Activated naive CD8-positive, alpha-beta T cell (primary cell): ENCODE measurements around the gene DNHD1.

ENCODE experiments used
- H3K27ac Mint-ChIP-seq: one replicate; pipeline ENCODE4 v1.8.0; 2021; ENCODE audit warnings: mixed read lengths
- H3K27me3 Mint-ChIP-seq: one replicate; pipeline ENCODE4 v1.8.0; 2021; ENCODE audit warnings: mixed read lengths
- H3K36me3 Mint-ChIP-seq: one replicate; pipeline ENCODE4 v1.8.0; 2021; ENCODE audit warnings: mixed read lengths
- H3K4me1 Mint-ChIP-seq: one replicate; pipeline ENCODE4 v1.8.0; 2021; ENCODE audit warnings: low read depth, mixed read lengths
- H3K4me3 Mint-ChIP-seq: one replicate; pipeline ENCODE4 v1.8.0; 2021; ENCODE audit warnings: mild to moderate bottlenecking, mixed read lengths
- H3K9me3 Mint-ChIP-seq: one replicate; pipeline ENCODE4 v1.8.0; 2021; ENCODE audit warnings: low read depth, mixed read lengths

DNHD1 gene

GRCh38 chr11:6611092-6611962 is 114.2 kb downstream of the DNHD1 start:
- H3K4me3 Mint-ChIP-seq, result peak overlapping the region; percentile 97
- no peaks in the 10 kb centered on the region for H3K36me3 Mint-ChIP-seq
- peak overlapping the region; percentile 95 for H3K27ac Mint-ChIP-seq
- H3K9me3 Mint-ChIP-seq, result no peaks in the 10 kb centered on the region
- no peaks in the 10 kb centered on the region for H3K27me3 Mint-ChIP-seq
- H3K4me1 Mint-ChIP-seq, result peaks cover 47% of the 10 kb centered on the region

DNA sequence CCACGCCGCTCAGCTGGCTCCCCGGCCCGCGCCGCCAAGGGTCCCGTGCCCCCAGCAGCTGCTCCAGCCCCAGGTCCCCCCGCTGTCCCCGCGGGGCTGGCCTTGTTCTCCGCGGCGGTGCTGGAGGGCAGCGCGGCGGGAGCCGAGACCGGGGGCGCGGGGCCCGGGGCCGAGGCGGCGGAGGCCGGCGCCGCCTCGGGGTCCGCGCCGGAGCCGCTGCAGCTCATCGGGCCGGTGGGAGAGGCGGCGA is 114.8 kb downstream of the DNHD1 start:
- H3K9me3 Mint-ChIP-seq, result no peaks in the 10 kb centered on the region
- peaks cover 51% of the 10 kb centered on the region for H3K4me1 Mint-ChIP-seq
- H3K4me3 Mint-ChIP-seq, result peak overlapping the region; percentile 97
- H3K27ac Mint-ChIP-seq, result no peak overlapping the region
- H3K36me3 Mint-ChIP-seq, result no peaks in the 10 kb centered on the region
- no peaks in the 10 kb centered on the region for H3K27me3 Mint-ChIP-seq

- Mint-ChIP-seq H3K9me3 (no peaks in the 10 kb centered on the region), H3K27me3 (no peaks in the 10 kb centered on the region), H3K27ac (peak within 1 kb of the TSS; percentile 95), H3K4me3 (peak within 1 kb of the TSS; percentile 97), H3K36me3 (no peaks in the 10 kb centered on the region), H3K4me1 (peaks cover 46% of the 10 kb centered on the region)
Observed at GRCh38 chr11:6612213-6613041, 115.3 kb downstream of the DNHD1 start, which contains the start of gene TAF10. TSS of gene TAF10 (minus strand) at chr11:6612216. CDS start at chr11:6612189, 27 bp downstream.

GRCh38 chr11:6613496-6613895 is 116.4 kb downstream of the DNHD1 start:
- Mint-ChIP-seq H3K4me1 (peaks cover 35% of the 10 kb centered on the region), H3K4me3 (no peak overlapping the region), H3K9me3 (no peaks in the 10 kb centered on the region), H3K27ac (no peak overlapping the region), H3K36me3 (no peaks in the 10 kb centered on the region), H3K27me3 (no peaks in the 10 kb centered on the region)

- no peak overlapping the region for H3K4me3 Mint-ChIP-seq
- H3K27me3 Mint-ChIP-seq, result no peaks in the 10 kb centered on the region
- peaks cover 27% of the 10 kb centered on the region for H3K4me1 Mint-ChIP-seq
- H3K9me3 Mint-ChIP-seq, result no peaks in the 10 kb centered on the region
- no peaks in the 10 kb centered on the region for H3K36me3 Mint-ChIP-seq
- H3K27ac Mint-ChIP-seq, result no peak overlapping the region
Observed at GRCh38 chr11:6614446-6614845, 117.4 kb downstream of the DNHD1 start.

GRCh38 chr11:6615046-6615445 is 118.0 kb downstream of the DNHD1 start:
- Mint-ChIP-seq H3K9me3 (no peaks in the 10 kb centered on the region), H3K27ac (no peak overlapping the region), H3K4me3 (no peak overlapping the region), H3K36me3 (no peaks in the 10 kb centered on the region), H3K4me1 (peaks cover 22% of the 10 kb centered on the region), H3K27me3 (no peaks in the 10 kb centered on the region)

DNA sequence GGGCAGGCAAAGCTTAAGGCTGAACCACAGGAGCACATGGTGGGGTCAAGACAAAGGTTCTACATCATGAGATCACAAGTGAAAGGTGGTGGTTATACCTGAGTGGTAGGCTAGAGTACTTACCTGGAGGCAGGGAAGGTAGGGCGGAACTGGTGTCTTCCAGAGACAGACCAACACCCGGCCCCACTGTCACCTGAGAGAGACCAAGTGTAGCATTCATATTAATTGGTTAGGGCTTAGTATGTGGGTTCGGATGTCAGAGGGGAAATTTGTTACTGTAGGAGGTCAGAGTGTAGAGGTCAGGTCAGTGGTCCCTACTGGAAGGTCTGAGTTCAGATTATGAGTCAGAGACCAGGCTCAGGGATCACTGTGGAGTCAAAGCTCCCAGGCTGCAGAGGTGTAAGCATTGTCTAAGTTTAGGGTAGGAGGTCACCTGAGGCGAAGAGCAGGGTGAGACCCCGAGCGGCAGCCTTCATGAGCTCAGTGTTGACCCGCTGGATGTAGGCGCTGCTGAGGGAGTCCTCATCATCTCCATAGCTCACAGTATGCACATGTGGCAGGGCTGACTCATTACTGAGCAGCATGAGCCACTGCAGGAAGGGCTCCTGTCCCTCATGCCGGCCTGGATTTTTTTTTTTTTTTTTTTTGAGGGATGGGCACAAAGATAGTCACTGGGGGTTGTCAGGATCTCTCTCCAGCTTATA is 119.0 kb downstream of the DNHD1 start:
- Mint-ChIP-seq H3K4me3 (no peak overlapping the region), H3K36me3 (no peaks in the 10 kb centered on the region), H3K4me1 (peaks cover 14% of the 10 kb centered on the region), H3K27ac (peak overlapping the region; percentile 16), H3K9me3 (no peaks in the 10 kb centered on the region), H3K27me3 (no peaks in the 10 kb centered on the region)

GRCh38 chr11:6616596-6617250 is 119.6 kb downstream of the DNHD1 start:
- H3K4me1 Mint-ChIP-seq, result peaks cover 9% of the 10 kb centered on the region
- H3K4me3 Mint-ChIP-seq, result peak overlapping the region; percentile 31
- no peaks in the 10 kb centered on the region for H3K36me3 Mint-ChIP-seq
- no peaks in the 10 kb centered on the region for H3K27me3 Mint-ChIP-seq
- no peaks in the 10 kb centered on the region for H3K9me3 Mint-ChIP-seq
- H3K27ac Mint-ChIP-seq, result peak overlapping the region; percentile 16

GRCh38 chr11:6617315-6617781 is 120.3 kb downstream of the DNHD1 start:
- no peak overlapping the region for H3K27ac Mint-ChIP-seq
- H3K4me3 Mint-ChIP-seq, result no peak overlapping the region
- no peaks in the 10 kb centered on the region for H3K9me3 Mint-ChIP-seq
- H3K36me3 Mint-ChIP-seq, result no peaks in the 10 kb centered on the region
- no peaks in the 10 kb centered on the region for H3K27me3 Mint-ChIP-seq
- peaks cover 9% of the 10 kb centered on the region for H3K4me1 Mint-ChIP-seq

GRCh38 chr11:6618117-6619003 is 121.3 kb downstream of the DNHD1 start:
- Mint-ChIP-seq H3K9me3 (no peaks in the 10 kb centered on the region), H3K27me3 (no peaks in the 10 kb centered on the region), H3K4me3 (no peak overlapping the region), H3K36me3 (no peaks in the 10 kb centered on the region), H3K27ac (no peak overlapping the region), H3K4me1 (peaks cover 9% of the 10 kb centered on the region)

DNA sequence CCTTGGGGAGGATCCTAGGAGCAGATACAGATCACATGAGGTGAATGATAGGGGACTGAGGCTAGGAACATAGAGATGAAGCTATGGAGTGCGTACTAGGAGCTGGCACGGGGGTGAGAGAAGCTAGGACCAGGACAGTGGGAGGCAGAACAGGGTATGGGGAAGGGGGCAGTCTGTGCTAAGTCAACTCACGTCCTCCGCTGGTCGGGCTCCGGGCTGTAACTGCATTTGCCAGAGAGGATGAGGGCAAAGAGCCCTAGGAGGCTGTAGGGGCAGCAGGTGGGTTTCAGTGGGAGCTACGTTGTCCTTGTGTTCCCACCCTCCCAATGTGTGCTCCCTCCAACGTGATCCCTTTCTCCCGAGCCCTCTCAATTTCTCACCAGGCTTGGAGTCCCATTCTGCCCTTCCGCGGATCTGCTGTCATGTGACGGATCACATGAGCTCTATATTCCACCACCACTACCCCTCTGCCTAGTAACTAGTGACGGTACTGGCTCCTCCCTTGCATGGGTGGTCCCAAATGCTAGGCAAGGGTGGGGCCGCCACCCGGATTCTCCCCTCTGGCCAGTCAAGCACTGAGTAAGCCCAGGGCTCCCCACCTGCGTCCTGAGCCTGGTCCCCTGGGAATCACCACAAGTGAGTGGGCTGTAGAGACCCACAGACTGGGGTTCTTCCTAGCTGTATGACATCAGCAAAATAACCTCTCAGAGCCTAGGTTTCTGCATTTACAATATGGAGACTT is 122.1 kb downstream of the DNHD1 start, which contains the start of gene TPP1:
Gene TPP1, minus strand, starts transcription at position 419 of the 742 bp plus-strand sequence. Its CDS starts 22 bp downstream, at position 397.
- Mint-ChIP-seq H3K4me3 (no peak within 1 kb of the TSS), H3K27me3 (no peaks in the 10 kb centered on the region), H3K27ac (no peak within 1 kb of the TSS), H3K9me3 (no peaks in the 10 kb centered on the region), H3K36me3 (no peaks in the 10 kb centered on the region), H3K4me1 (peaks cover 9% of the 10 kb centered on the region)

GRCh38 chr11:6620636-6621035 is 123.6 kb downstream of the DNHD1 start:
- Mint-ChIP-seq H3K27me3 (no peaks in the 10 kb centered on the region), H3K36me3 (no peaks in the 10 kb centered on the region), H3K27ac (no peak overlapping the region), H3K9me3 (no peaks in the 10 kb centered on the region), H3K4me1 (peaks cover 8% of the 10 kb centered on the region), H3K4me3 (no peak overlapping the region)
